Stimulated activated CD8-positive, alpha-beta memory T cell treated with anti-CD3 and anti-CD28 coated beads, Interleukin-15, amount 100 ng/mL, for 48 hours (primary cell): ENCODE measurements around the gene SMCO4.
A peak's percentile ranks its signal among the peaks of the same experiment; 100 is the strongest.
"Not testable (repeated sequence)": the region's sequence is repeated elsewhere in the genome, so short reads cannot be mapped to it uniquely, and the experiment has no call there.

Experiments used
- DNase-seq, 2 donors: peaks; one replicate each; pipeline ENCODE4 v3.0.0-alpha.2; 2020; ENCODE audit warnings: low read depth in 2 of 2

Gene SMCO4

DNA sequence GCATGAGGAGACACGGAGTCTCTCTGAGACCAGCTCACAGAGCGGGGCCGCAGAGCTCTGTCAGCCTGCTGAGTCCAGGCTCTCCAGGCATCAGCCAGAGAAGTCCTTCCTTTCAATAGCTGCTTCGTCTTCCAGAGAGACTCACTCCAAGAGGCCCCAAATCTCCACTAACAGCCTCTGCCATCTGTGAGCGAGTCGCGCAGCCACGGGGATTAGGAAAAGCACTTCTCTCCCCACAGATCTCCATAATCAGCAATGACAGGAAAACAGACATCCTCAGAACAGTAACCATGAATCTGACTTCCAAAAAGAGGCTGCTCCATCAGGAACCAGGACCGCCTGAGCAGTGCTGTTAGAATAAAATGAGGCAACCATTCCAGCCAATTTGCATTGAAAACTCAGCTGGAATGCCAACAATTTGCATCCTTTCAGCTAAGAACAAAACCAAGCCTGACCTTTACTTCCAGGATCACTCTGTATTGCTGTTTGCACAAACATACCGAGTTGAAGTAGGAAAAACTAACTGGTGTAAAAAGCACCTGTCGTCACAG lies 65.4 kb downstream of the SMCO4 start:
- DNase-seq, result no peak

DNA sequence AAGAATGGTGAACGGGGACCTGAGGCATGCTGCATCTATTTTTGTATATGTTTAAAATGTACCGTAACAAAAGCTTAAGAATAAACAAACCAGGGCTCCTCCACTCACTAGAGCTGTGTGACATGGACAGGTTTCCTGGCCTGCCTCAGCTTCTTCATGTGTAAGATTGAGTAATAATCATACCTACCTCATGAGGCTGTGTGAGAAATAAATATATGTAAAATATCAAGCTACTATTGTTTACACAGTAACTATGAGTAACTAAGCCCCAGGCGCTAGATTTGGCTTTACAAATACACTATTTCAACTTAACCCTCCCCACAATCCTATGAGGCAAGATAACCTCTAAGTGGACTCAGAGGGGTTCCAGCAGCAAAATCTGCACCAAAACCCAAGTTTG lies 66.4 kb downstream of the SMCO4 start:
- no peak for DNase-seq

DNA sequence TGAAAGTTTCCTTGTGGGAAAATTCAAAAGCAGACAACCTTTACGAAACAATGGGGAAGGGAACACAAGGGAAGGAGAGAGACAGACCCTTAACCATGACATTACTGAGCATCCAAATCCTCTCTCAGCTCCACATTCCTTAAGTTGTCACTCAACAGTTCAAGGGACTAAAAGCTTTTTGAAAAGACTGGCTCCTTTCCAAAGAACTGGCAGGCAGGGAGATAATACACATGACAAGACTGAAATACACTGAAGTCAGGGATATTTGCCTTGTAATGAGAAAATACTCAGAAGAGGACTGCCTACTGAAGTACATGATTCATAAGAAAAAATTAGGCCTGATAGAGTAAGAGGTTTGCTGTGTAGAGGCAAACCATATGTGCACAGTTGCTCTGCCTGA lies 69.1 kb downstream of the SMCO4 start:
- no peak for DNase-seq

DNA sequence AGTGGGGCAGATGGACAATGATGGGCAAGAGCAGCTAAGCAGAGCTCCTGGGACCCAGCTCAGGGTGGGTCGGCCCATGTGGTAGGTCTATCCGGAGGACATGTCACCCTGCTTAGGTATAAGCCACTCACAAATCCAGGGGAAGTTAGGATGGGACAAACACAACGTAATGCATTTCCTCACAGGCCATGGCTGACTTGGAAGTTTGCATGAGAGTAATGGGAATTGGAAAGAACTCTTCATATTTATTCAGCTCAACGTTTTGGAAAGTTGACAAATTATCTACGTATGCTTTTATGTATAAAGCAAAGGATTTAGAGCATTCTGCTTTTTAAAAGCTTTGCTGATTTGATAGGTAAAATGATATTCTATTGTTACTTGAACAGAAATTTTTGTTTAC lies 74.9 kb downstream of the SMCO4 start:
- DNase-seq, result no peak

DNA sequence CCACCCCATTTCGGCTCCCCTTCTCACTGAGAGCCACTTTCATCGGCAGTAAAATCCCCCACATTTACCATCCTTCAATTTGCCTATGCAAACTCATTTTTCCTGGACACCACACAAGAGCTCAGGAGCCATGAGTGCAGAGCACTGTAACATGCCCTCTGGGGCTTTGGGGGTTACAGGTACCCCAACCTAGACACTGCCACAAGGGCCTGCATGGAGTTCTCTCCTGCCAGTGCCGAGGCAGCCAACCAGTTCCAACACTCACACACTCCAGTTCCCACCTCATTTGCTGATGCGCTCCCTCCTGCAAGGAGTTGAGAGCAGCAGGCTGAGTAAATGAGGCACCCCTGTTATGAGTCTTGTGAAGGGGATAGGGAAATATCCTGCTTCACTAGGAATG lies 76.1 kb downstream of the SMCO4 start:
- DNase-seq, result no peak

DNA sequence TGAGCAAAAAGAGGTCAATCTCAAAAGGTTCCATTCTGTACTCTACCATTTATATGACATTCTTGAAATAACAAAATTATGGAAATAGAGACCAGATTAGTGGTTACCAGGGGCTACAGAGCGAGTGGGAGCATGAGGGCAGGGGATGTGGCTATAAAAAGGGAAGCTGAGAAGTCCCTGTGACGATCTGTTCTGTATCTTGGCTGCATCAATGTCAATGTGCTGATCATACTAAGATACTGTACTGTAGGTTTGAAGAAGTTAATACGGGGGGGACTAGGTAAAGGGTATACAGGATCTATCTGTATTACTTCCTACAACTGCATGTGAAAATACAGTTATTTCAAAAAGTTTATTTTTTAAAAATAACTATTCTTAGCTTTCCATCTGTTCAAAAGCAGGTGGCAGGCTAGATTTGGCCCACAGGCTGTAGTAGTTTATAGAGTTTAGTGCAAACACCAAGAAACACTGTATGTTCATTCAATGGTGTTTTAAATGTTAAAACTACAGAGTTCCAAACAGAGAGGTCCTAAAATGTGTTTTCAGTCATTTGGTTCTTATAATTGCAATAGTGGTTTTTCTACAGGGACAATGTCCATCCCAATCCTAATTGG lies 78.2 kb downstream of the SMCO4 start:
- no peak for DNase-seq

DNA sequence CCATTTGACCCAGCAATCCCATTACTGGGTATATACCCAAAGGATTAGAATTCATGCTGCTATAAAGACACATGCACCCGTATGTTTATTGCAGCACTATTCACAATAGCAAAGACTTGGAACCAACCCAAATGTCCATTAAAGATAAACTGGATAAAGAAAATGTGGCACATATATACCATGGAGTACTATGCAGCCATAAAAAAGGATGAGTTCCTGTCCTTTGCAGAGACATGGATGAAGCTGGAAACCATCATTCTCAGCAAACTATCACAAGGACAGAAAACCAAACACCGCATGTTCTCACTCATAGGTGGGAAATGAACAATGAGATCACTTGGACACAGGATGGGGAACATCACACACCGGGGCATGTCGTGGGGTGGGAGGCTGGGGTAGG lies 79.5 kb downstream of the SMCO4 start:
- DNase-seq, result not testable (repeated sequence)

DNA sequence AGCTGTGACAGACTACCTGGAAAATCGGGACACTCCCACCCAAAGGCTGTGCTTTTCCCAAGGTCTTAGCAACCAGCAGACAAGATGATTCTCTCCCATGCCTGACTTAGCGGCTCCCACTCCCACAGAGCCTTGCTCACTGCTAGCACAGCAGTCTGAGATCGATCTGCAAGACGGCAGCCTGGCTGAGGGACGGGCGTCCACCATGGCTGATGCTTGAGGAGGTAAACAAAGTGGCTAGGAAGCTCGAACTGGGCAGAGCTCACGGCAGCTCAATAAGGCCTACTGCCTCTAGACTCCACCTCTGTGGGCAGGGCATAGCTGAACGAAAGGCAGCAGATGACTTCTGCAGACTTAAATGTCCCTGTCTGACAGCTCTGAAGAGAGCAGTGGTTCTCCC lies 84.9 kb downstream of the SMCO4 start:
- DNase-seq, result no peak

DNA sequence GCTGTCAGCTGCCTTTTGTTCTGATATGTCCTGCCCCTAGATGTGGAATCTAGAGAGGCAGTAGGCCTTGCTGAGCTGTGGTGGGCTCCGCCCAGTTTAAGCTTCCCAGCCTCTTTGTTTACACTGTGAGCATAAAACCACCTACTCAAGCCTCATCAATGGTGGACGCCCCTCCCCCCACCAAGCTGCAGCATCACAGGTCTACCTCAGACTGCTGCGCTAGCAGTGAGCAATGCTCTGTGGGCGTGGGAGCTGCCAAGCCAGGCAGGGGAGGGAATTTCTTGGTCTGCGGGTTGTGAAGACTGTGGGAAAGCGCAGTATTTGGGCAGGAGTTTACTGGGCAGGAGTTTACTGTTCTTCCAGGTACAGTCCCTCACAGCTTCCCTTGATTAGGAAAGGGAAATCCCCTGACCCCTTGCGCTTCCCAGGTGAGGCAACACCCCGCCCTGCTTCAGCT lies 98.5 kb downstream of the SMCO4 start:
- peak in 1 of 2 donors; percentile 15 for DNase-seq

DNA sequence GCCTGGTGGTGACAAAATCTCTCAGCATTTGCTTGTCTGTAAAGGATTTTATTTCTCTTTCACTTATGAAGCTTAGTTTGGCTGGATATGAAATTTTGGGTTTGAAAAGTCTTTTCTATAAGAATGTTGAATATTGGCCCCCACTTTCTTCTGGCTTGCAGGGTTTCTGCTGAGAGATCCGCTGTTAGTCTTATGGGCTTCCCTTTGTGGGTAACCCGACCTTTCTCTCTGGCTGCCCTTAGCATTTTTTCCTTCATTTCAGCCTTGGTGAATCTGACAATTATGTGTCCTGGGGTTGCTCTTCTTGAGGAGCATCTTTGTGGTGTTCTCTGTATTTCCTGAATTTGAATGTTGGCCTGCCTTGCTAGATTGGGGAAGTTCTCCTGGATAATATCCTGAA lies 100.0 kb downstream of the SMCO4 start:
- DNase-seq, result not testable (repeated sequence)

DNA sequence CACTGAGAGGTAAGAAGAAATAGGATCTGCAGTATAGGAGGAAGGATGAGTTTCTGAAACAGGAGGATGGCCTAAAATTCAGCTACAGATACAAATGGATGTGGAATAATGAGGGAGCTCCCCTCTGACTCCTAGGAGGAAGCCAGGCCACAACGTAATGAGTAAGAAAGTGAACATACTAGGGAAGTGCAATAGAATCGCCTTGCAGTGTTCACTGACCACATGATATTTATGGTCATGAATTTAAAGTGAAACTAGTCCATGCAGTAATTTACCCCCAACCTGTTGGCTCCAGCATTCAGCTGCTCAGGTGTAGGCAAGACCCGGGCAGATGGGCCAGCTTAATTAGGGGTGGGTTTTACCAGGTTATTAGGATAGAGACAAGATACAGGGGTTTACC lies 110.9 kb downstream of the SMCO4 start:
- no peak for DNase-seq
